A673 (cell line): ENCODE data around the gene MAP3K5.

Experiments used
- CTCF ChIP-seq: fragments of 300-800, 200-600 bp; sonication (generic); conservative IDR thresholded peaks from 2 replicates; pipeline ENCODE4 v1.5.1; 2017; ENCODE audit warnings: low read depth, mild to moderate bottlenecking, antibody characterized with exemption, low read length, moderate library complexity, mixed read lengths
- EZH2 ChIP-seq: fragments of 200-600 bp; sonication (generic); IDR thresholded peaks from 2 replicates; pipeline ENCODE4 v1.6.1; 2017; ENCODE audit warnings: borderline replicate concordance, low read depth, mild to moderate bottlenecking, mixed read lengths, antibody characterized with exemption, low read length; ENCODE audit not compliant: poor library complexity, severe bottlenecking

GRCh38 chr6:136624347-136624746 lies 167.9 kb downstream of the MAP3K5 start:
- TF ChIP-seq CTCF (no peak), EZH2 (no peak)
